GM12878 (cell line): ENCODE measurements around the gene RAMACL. TPM values are rescaled to one million over a fixed set of nuclear protein-coding genes. Genes with fewer than 3 reads are reported as not detected.

Experiments
- ATAC-seq: fragments of 200-7000 bp; cut with Tn5 transposase; 3 replicates; pipeline ENCODE4 v1.9.1; 2020; ENCODE audit warnings: mild to moderate bottlenecking, moderate library complexity
- BruUV-seq: library from RNA; stranded (reverse); fragments of 400-500 nt; replicated peaks from 2 replicates; lab custom pipeline; 2021; lab: Mats Ljungman, UMichigan
- CTCF ChIA-PET: fragments of 300-600 bp; sonication (Branson Sonifier 250); formaldehyde crosslinking; extraction: SDS; loops from one replicate; lab custom pipeline; 2021; ENCODE audit warnings: inconsistent platforms; lab: Yijun Ruan, JAX
- POLR2A ChIA-PET: fragments of 350-600 bp; formaldehyde crosslinking; extraction: SDS; loops from one replicate; lab custom pipeline; 2021; ENCODE audit warnings: inconsistent platforms; lab: Charles Lee
- RAD21 ChIA-PET: fragments of 300-600 bp; sonication (Branson Sonifier 250); formaldehyde crosslinking; loops from one replicate; lab custom pipeline; 2023; ENCODE audit warnings: antibody characterized with exemption; ENCODE audit not compliant: unreplicated experiment; lab: Charles Lee
- SMC1A ChIA-PET: fragments of 300-600 bp; sonication (Branson Sonifier 250); formaldehyde crosslinking; loops from one replicate; lab custom pipeline; 2023; ENCODE audit not compliant: unreplicated experiment, uncharacterized antibody; lab: Charles Lee
- DNase-seq: peaks from one replicate; pipeline ENCODE4 v3.0.0-alpha.2; 2011; ENCODE audit warnings: low read depth, low spot score
- FAIRE-seq: peaks from 3 replicates; lab custom pipeline; 2011; peaks lifted over from hg19 to GRCh38; lab: Jason Lieb, UNC
- H2AFZ ChIP-seq: 2 replicates; pipeline ENCODE4 v1.6.0; 2011; ENCODE audit warnings: low read depth, low read length, control low read depth; ENCODE audit not compliant: control insufficient read depth
- H3K27ac ChIP-seq: 2 replicates; pipeline ENCODE4 v1.5.1; 2011; ENCODE audit warnings: control low read depth; ENCODE audit not compliant: control insufficient read depth, insufficient read depth
- H3K27me3 ChIP-seq, 2 experiments: replicated peaks in 1 of 2; 2 replicates each; pipeline versions ENCODE4 v1.6.0 to v1.6.1; 2011; ENCODE audit warnings: low read length in 1 of 2; ENCODE audit not compliant: control insufficient read depth in 2 of 2, insufficient read depth in 2 of 2
- H3K36me3 ChIP-seq, 2 experiments: 2 replicates each; pipeline ENCODE4 v1.5.1; 2011; ENCODE audit warnings: low read length in 1 of 2; ENCODE audit not compliant: control insufficient read depth in 2 of 2, insufficient read depth in 2 of 2
- H3K4me1 ChIP-seq: 2 replicates; pipeline ENCODE4 v1.6.1; 2011; ENCODE audit warnings: mild to moderate bottlenecking, low read length, moderate library complexity, mixed read lengths; ENCODE audit not compliant: control insufficient read depth, insufficient read depth
- H3K4me2 ChIP-seq: 2 replicates; pipeline ENCODE4 v1.6.0; 2011; ENCODE audit warnings: control low read depth; ENCODE audit not compliant: control insufficient read depth, insufficient read depth
- H3K4me3 ChIP-seq: fragments of 200-600 bp; sonication (generic); 2 replicates; pipeline ENCODE4 v1.5.1; 2016
- H3K79me2 ChIP-seq: 2 replicates; pipeline ENCODE4 v1.6.0; 2011; ENCODE audit warnings: low read length; ENCODE audit not compliant: control insufficient read depth, insufficient read depth
- H3K9ac ChIP-seq: 2 replicates; pipeline ENCODE4 v1.8.0; 2011; ENCODE audit warnings: low read length, control low read depth, mixed read lengths; ENCODE audit not compliant: control insufficient read depth, insufficient read depth
- H3K9me3 ChIP-seq: replicated peaks from 3 replicates; pipeline ENCODE4 v1.5.1; 2011; ENCODE audit warnings: mild to moderate bottlenecking, low read length; ENCODE audit not compliant: control insufficient read depth, insufficient read depth
- H4K20me1 ChIP-seq: 2 replicates; pipeline ENCODE4 v1.6.0; 2011; ENCODE audit not compliant: control insufficient read depth, insufficient read depth
- CBFB ChIP-seq: IDR thresholded peaks from 2 replicates; pipeline ENCODE4 v1.6.1; 2016; ENCODE audit warnings: antibody characterized with exemption, low read depth
- CBX5 ChIP-seq: sonication (generic); IDR thresholded peaks from 2 replicates; pipeline ENCODE4 v1.6.1; 2016; ENCODE audit warnings: low read depth, moderate library complexity, mild to moderate bottlenecking, inconsistent platforms
- DPF2 ChIP-seq: fragments of 450-650 bp; IDR thresholded peaks from 2 replicates; pipeline ENCODE4 v1.6.1; 2017; ENCODE audit warnings: mild to moderate bottlenecking
- IRF5 ChIP-seq: fragments of 450-650 bp; IDR thresholded peaks from 2 replicates; pipeline ENCODE4 v1.6.1; 2017; ENCODE audit warnings: borderline replicate concordance
- KLF5 ChIP-seq: fragments of 450-650 bp; IDR thresholded peaks from 2 replicates; pipeline ENCODE4 v1.6.1; 2014; ENCODE audit warnings: mild to moderate bottlenecking; ENCODE audit not compliant: partially characterized antibody
- NFYA ChIP-seq: IDR thresholded peaks from 2 replicates; pipeline ENCODE4 v1.6.1; 2011; ENCODE audit warnings: low read depth, mild to moderate bottlenecking, low read length, improper control_type of control experiment, borderline replicate concordance
- NR2C1 ChIP-seq: fragments of 450-650 bp; IDR thresholded peaks from 2 replicates; pipeline ENCODE4 v1.6.1; 2017; ENCODE audit warnings: antibody characterized with exemption, mild to moderate bottlenecking, moderate library complexity
- POLR2A ChIP-seq: IDR thresholded peaks from 2 replicates; pipeline ENCODE4 v1.6.1; 2011; ENCODE audit warnings: low read depth, mild to moderate bottlenecking, low read length
- RAD51 ChIP-seq: fragments of 450-650 bp; IDR thresholded peaks from 2 replicates; pipeline ENCODE4 v1.6.1; 2016; ENCODE audit warnings: moderate library complexity, mild to moderate bottlenecking, inconsistent platforms
- RB1 ChIP-seq: fragments of 450-650 bp; formaldehyde crosslinking; IDR thresholded peaks from 2 replicates; pipeline ENCODE4 v1.6.1; 2017; ENCODE audit warnings: mild to moderate bottlenecking, borderline replicate concordance
- SIN3A ChIP-seq: IDR thresholded peaks from 2 replicates; pipeline ENCODE4 v1.6.1; 2012; ENCODE audit warnings: low read depth, low read length, improper control_type of control experiment
- SREBF1 ChIP-seq: IDR thresholded peaks from 2 replicates; pipeline ENCODE4 v1.6.1; 2012; ENCODE audit warnings: mild to moderate bottlenecking, low read length
- TCF12 ChIP-seq: IDR thresholded peaks from 2 replicates; pipeline ENCODE4 v1.6.1; 2011; ENCODE audit warnings: low read depth, mild to moderate bottlenecking, low read length
- ZBTB11 ChIP-seq: fragments of 450-650 bp; formaldehyde crosslinking; IDR thresholded peaks from 2 replicates; pipeline ENCODE4 v1.5.0; 2022; ENCODE audit warnings: mild to moderate bottlenecking, missing genetic modification characterization
- ZSCAN29 ChIP-seq: fragments of 450-650 bp; IDR thresholded peaks from 2 replicates; pipeline ENCODE4 v1.6.1; 2017; ENCODE audit warnings: mild to moderate bottlenecking, moderate library complexity
- ZZZ3 ChIP-seq: IDR thresholded peaks from 2 replicates; pipeline ENCODE4 v1.6.1; 2011; ENCODE audit warnings: low read depth; ENCODE audit not compliant: control insufficient read depth, insufficient read length
- WGBS: methylation state at CpG from one replicate; pipeline ENCODE4 v1.1.6; 2016; ENCODE audit warnings: low lambda C conversion rate; ENCODE audit not compliant: insufficient replicate concordance, insufficient coverage; ENCODE audit errors: missing lambda C conversion rate; 5-methylcytosine and 5-hydroxymethylcytosine counted together
- in situ Hi-C: fragments of 300-500 bp; cut with MboI; formaldehyde crosslinking; loops from 9 replicates; pipeline ENCODE4 v1.14.3; 2018; ENCODE audit warnings: mixed read lengths
- intact Hi-C: fragments of 100-400 bp; cut with micrococcal nuclease; formaldehyde crosslinking; loops from one replicate; pipeline ENCODE4 v1.14.2; 2022; ENCODE audit not compliant: unreplicated experiment
- polyA plus RNA-seq, 11 experiments: library from polyadenylated mRNA; depleted of rRNA in 4 of 11; unstranded in 6 of 11; stranded (reverse) in 5 of 11; fragments of >200 nt; fragmentation: Nextera tagmentation in 4 of 11; fragmentation: Illumina TruSeq in 1 of 11; extraction: Ambion mirVana in 4 of 11; extraction: Trizol in 1 of 11; gene quantifications; 1 replicate in 1 of 11; 2 replicates in 10 of 11; pipeline versions ENCODE4 v1.2.1 to v1.2.3, GENCODE V29; 2011 to 2016; ENCODE audit warnings: inconsistent platforms in 2 of 11, missing spikeins in 2 of 11, low read depth in 1 of 11
- total RNA-seq, 4 experiments: library from RNA; depleted of rRNA in 3 of 4; stranded (reverse); fragments of >200 nt in 3 of 4; fragmentation: Illumina TruSeq in 1 of 4; extraction: Trizol in 1 of 4; gene quantifications; 2 replicates each; pipeline versions ENCODE4 v1.2.1 to v1.2.3, GENCODE V29; 2013 to 2021

RAMACL gene
- total and polyA plus RNA-seq, 10 of the 15 experiments (the other 5 are each of a cell fraction or from before 2014, with no cell fraction given) = 0.09 to 1.3 (median 0.31) TPM; not detected in 1

- no peaks in the 10 kb centered on the region for H3K79me2 ChIP-seq
- no peaks in the 10 kb centered on the region for H3K36me3 ChIP-seq
- in situ Hi-C loops (no loop called here), intact Hi-C loops (no loop called here)
- SMC1A ChIA-PET = no interaction called here
- ATAC-seq = no peak
- no peaks in the 10 kb centered on the region for H3K4me1 ChIP-seq
- H4K20me1 ChIP-seq = no peaks in the 10 kb centered on the region
- no peak overlapping the region for H2AFZ ChIP-seq
- CTCF ChIA-PET = no interaction called here
- no TSS peak for BruUV-seq
- 53% methylated on average over 9 of the region's 9 CpGs for WGBS
- no peaks in the 10 kb centered on the region for H3K27me3 ChIP-seq
- RAD21 ChIA-PET = no interaction called here
- no peak for DNase-seq
- FAIRE-seq = no peak
- no peak overlapping the region for H3K9ac ChIP-seq
- no peak overlapping the region for H3K27ac ChIP-seq
- TF ChIP-seq NR2C1 = no peak
- TF ChIP-seq SIN3A = no peak
- TF ChIP-seq CBX5 = no peak
- no peak for TF ChIP-seq DPF2
- no peak for TF ChIP-seq ZZZ3
- TF ChIP-seq CBFB = no peak
- TF ChIP-seq POLR2A = no peak
- TF ChIP-seq KLF5 = no peak
- no peak for TF ChIP-seq ZSCAN29
- TF ChIP-seq IRF5 = no peak
- no peak for TF ChIP-seq ZBTB11 (CRISPR knock-in tag)
- no peak for TF ChIP-seq SREBF1
- no peak for TF ChIP-seq TCF12
- TF ChIP-seq RAD51 = no peak
- TF ChIP-seq NFYA = no peak
- no peak for TF ChIP-seq RB1
- H3K4me2 ChIP-seq = no peak overlapping the region
- POLR2A ChIA-PET = interaction anchor here (0.6 kb wide), 1 partner anchor 165 kb away, joined by 4 read pairs; no protein-coding TSS in a partner anchor
- H3K9me3 ChIP-seq = no peaks in the 10 kb centered on the region; the same call in 1 of the 3 replicates
- H3K4me3 ChIP-seq = no peak overlapping the region
Observed at GRCh38 chr6:166604328-166604727, 17.9 kb upstream of the RAMACL start.
